Right lung (tissue), 5 donors: ENCODE measurements around the gene RAPSN. TPM values are rescaled to one million over a fixed set of nuclear protein-coding genes. Genes with fewer than 3 reads are reported as not detected.
A peak's percentile ranks its signal among the peaks of the same experiment; 100 is the strongest.

Experiments
- DNase-seq, 2 donors: peaks; one replicate each; pipeline ENCODE4 v3.0.0-alpha.2; 2013
- polyA plus RNA-seq, 5 donors: library from polyadenylated mRNA; unstranded; fragments of 120-200 nt; gene quantifications; one replicate each; pipeline versions ENCODE4 v1.2.1 to v1.2.3, GENCODE V29; 2013; ENCODE audit warnings: inconsistent platforms in 1 of 5, low replicate concordance in 1 of 5; ENCODE audit not compliant: insufficient read length in 5 of 5, insufficient read depth in 1 of 5

RAPSN gene
- polyA plus RNA-seq, 5 donors, result 0.29 to 5.1 (median 0.37) TPM

GRCh38 chr11:47409440-47410369 is 39.2 kb downstream of the RAPSN start:
- no peak for DNase-seq

- no peak for DNase-seq
Observed at GRCh38 chr11:47408598-47409439, 40.1 kb downstream of the RAPSN start.

GRCh38 chr11:47407746-47408590 is 41.0 kb downstream of the RAPSN start, which contains the start of gene SLC39A13:
TSS of gene SLC39A13 (plus strand) at chr11:47408590. CDS start at chr11:47410095, 1,505 bp downstream.
- DNase-seq, result peak; percentile 95 to 96

- no peak for DNase-seq
Observed at GRCh38 chr11:47406896-47407745, 41.8 kb downstream of the RAPSN start.

DNA sequence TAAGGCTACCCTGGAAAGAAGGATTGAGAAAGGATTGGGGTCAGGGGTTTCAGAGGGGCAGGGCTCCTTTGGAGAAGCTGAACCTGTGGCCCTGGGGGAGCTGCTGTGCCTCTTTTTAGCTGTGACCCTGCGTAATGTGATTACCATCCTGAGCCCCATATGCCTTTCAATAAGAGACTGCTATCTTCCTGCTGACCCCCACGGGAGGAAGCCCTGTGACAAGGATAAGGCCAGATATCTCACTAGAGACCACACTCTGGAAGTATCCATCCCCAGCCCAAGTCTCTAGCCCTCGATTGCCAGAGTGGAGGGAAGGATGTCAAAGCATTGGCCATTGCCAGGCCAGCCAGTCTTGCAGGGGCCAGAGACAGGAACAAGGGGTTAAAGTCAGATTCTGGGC is 45.4 kb downstream of the RAPSN start:
- no peak for DNase-seq

- no peak for DNase-seq
Observed at GRCh38 chr11:47403135-47403534, 45.8 kb downstream of the RAPSN start.

DNA sequence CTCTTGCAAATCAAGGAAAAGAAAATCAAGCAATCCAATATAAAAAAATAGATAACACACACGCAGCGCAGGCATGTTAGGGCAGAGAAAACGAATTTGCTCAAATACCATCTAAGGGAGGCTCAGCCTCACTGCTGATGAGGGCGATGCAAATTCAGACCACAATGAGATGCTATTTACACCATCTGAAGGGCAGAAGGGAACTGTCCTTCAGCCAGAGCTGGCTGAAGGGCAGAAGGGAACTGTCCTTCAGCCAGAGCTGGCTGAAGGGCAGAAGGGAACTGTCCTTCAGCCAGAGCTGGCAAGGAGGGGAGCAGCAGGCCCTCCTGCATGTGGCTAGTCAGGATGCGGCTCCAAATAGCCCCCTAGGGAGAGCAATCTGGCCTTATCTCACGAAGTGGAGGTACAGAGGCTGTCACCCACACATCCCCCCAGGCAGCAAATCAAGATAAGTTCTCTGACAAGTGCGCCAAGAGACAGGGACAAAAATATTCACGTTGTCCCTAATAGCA is 48.1 kb downstream of the RAPSN start:
- DNase-seq, result no peak

- DNase-seq, result no peak
Observed at GRCh38 chr11:47399860-47400767, 48.8 kb downstream of the RAPSN start.

GRCh38 chr11:47398551-47398950 is 50.4 kb downstream of the RAPSN start:
- DNase-seq, result no peak

GRCh38 chr11:47398011-47398410 is 50.9 kb downstream of the RAPSN start:
- no peak for DNase-seq

DNA sequence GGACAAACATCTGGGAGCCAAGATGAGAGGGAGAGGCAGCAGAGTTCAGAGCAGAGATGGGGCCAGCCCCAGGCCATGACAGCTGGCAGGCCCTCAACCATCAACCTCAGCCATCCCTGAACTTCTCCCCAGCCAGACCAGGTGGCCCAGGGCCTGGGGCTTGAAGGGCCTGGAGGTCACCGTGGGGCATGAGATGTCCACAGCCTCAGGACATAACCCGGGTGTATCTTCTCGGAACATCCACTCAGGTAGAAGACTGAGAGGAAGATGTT is 53.0 kb downstream of the RAPSN start:
- no peak for DNase-seq

- no peak for DNase-seq
Observed at GRCh38 chr11:47395223-47396048, 53.5 kb downstream of the RAPSN start.

DNA sequence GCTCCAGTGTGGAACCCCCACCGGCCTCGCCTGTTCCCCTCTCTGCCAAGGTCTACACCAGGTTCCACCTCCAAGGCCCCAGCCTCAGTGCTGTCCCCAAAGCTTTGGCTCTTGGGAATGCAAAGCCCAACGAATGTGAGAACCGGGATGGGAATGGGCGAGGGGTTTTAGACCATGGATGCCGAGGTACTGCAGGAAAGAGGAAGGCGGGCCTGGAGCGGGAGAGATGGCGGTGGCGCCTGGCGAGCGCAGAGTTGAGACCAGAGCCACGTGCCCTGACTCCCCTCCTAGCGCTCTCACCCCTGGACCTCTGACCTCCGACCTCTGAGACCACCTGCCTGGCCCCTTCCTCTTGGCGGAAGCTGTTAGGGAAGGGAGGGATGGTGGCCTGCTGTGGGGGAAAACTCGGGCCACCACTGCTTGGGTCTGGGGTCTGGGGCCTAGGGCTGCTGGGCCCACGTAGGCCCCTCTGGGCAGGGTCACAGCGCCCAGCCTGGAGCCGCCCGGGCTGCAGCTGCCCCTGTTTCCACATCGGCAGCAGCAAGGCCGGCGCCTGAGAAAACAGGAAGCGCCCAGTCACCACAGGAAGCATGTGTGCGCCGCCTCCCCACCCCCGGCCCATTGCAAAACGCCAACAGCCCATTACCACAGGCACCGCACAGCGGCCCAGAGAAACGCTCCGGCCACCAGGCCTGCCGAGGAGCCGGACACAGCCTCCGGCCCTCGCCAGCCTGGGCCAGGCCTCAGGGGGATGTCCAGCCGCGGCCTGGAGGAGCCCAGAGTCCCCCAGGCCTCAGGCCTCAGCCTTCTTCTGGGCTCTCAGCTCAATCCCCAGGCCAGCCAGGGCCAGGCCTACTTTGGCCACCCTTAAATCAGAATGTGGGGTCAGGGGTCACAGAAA is 54.4 kb downstream of the RAPSN start:
- no peak for DNase-seq

DNA sequence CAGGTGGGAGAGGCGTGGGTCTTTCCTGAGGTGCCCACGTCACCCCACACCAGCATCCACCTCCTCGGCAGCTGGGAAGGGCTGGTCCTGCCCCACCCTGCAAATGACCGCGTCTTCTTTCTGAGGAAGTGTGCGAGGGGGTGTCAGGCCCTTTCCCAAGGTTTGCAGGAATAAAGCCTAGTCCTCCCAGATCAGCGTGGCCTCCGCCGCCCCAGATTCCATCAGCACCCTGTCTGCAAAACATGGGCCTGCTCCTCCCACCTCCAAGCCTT is 55.0 kb downstream of the RAPSN start:
- DNase-seq, result no peak

DNA sequence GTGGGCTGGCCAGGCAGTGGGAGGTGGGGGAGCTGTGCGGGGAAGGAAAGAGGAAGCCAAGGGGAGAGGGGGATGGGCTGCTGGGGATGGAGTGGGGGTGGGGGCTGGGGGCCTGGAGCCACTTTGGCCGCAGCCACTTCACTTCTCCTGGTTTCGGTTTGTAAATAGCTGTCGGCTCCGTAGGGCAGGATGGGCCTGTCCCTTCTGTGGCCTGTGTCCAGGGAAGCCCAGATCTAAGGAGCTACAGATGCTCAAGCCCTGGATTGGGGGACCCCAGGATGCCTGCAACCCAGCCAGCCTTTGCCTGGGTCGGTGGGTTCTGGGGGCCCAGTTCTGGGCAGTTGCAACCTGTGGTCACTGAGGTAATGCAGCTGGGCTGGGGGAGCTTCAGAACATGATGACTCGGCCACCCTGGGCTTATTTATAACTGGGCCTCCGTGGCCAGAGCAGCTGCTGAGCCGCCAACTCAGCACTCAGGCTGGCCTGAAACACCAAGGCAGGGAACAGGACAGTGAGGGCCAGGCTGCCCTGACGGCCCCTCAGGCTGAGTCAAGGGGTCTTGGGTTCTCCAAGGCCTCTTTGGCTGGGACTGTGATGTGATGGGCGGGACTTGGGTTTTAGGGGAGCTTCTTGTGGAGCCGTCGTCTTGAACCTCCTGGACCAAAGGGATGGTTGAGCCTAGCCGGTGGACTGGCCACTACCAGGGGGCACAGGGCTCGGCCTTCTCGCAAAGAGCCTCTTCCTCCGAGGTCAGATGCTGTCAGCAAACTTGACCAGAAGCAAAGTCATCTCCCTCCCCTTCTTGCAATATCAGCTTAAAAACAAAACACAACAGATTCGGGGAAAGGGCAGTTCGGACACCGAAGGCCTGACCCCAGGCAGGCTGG is 55.5 kb downstream of the RAPSN start:
- no peak for DNase-seq

GRCh38 chr11:47392546-47393162 is 56.3 kb downstream of the RAPSN start:
- DNase-seq, result no peak
